ENCODE data around the gene ATF7. TPM values are rescaled to one million over a fixed set of nuclear protein-coding genes. Genes with fewer than 3 reads are reported as not detected.

ATF7 gene
- total RNA-seq, 4 donors from 2014 or later: 12.5 to 28.0 (median 20.6) TPM

GRCh38 chr12:53532021-53532420 is 94.2 kb downstream of the ATF7 start:
- no peak for DNase-seq
- no peaks in the 10 kb centered on the region for H3K27me3 ChIP-seq
- peaks cover 38 to 100% (median 56%) of the 10 kb centered on the region in 3 donors for H3K36me3 ChIP-seq
- H3K27ac ChIP-seq: no peak overlapping the region
- H3K4me1 ChIP-seq: peaks cover 0 to 5% (median 0%) of the 10 kb centered on the region in 3 donors
- WGBS, 2 donors: 57 to 62% methylated on average over 3 of the region's 3 CpGs
- intact Hi-C loops (cut with DNase I): no loop called here
- no peak for TF ChIP-seq CTCF (IDR thresholded peaks at IDR 0.05)
- TF ChIP-seq POLR2A (IDR thresholded peaks at IDR 0.05): no peak
- H3K4me3 ChIP-seq: no peak overlapping the region
- H3K9me3 ChIP-seq: no peaks in the 10 kb centered on the region

DNA sequence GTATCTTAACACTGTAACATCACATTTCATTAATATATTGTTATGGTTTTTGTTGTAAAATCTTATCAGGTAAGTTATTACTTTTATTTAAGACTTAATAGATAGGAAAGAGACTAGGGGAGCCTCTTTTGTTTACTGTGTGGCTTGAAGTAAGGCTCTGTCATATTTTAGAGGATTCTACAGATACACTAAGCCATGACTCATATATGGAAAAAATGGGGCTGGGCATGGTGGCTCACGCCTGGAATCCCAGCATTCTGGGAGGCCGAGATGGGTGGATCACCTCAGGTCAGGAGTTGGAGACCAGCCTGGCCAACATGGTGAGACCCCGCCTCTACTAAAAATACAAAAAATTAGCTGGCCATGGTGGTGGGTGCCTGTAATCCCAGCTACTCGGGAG is 95.3 kb downstream of the ATF7 start:
- no peak for TF ChIP-seq CTCF (IDR thresholded peaks at IDR 0.05)
- Histone ChIP-seq H3K27me3 (no peaks in the 10 kb centered on the region), H3K9me3 (no peaks in the 10 kb centered on the region), H3K4me1 (no peaks in the 10 kb centered on the region), H3K4me3 (no peak overlapping the region), H3K27ac (no peak overlapping the region), H3K36me3 (peaks cover 34 to 100% (median 47%) of the 10 kb centered on the region in 3 donors)
- intact Hi-C loops (cut with DNase I): no loop called here
- DNase-seq: no peak
- WGBS, 2 donors: 18 to 68% methylated on average over 2 of the region's 4 CpGs

GRCh38 chr12:53530061-53530460 is 96.1 kb downstream of the ATF7 start:
- Histone ChIP-seq H3K27me3 (no peaks in the 10 kb centered on the region), H3K4me1 (no peaks in the 10 kb centered on the region), H3K4me3 (no peak overlapping the region), H3K9me3 (no peaks in the 10 kb centered on the region), H3K36me3 (peaks cover 34 to 100% (median 48%) of the 10 kb centered on the region in 3 donors), H3K27ac (no peak overlapping the region)
- 84 to 92% methylated on average over 2 of the region's 2 CpGs for WGBS, 2 donors
- intact Hi-C loops (cut with DNase I): no loop called here
- TF ChIP-seq CTCF (IDR thresholded peaks at IDR 0.05): no peak
- TF ChIP-seq POLR2A (IDR thresholded peaks at IDR 0.05): no peak
- no peak for DNase-seq

- H3K9me3 ChIP-seq: no peaks in the 10 kb centered on the region
- peaks cover 24 to 100% (median 53%) of the 10 kb centered on the region in 3 donors for H3K36me3 ChIP-seq
- 92 to 96% methylated on average over 13 of the region's 13 CpGs for WGBS, 2 donors
- H3K27me3 ChIP-seq: no peaks in the 10 kb centered on the region
- H3K4me3 ChIP-seq: no peak overlapping the region
- DNase-seq: no peak
- no peak overlapping the region for H3K27ac ChIP-seq
- intact Hi-C loops (cut with DNase I): no loop called here
- no peaks in the 10 kb centered on the region for H3K4me1 ChIP-seq
- TF ChIP-seq CTCF (IDR thresholded peaks at IDR 0.05) (no peak), POLR2A (IDR thresholded peaks at IDR 0.05) (no peak)
These were observed 101.7 kb downstream of the ATF7 start for GRCh38 chr12:53524476-53524875.

- no peaks in the 10 kb centered on the region for H3K9me3 ChIP-seq
- no peak for DNase-seq
- intact Hi-C loops (cut with DNase I): no loop called here
- WGBS, 2 donors: 92 to 96% methylated on average over 3 of the region's 3 CpGs
- H3K27me3 ChIP-seq: no peaks in the 10 kb centered on the region
- H3K27ac ChIP-seq: no peak overlapping the region
- H3K4me3 ChIP-seq: no peak overlapping the region
- peaks cover 28 to 100% (median 51%) of the 10 kb centered on the region in 3 donors for H3K36me3 ChIP-seq
- TF ChIP-seq CTCF (IDR thresholded peaks at IDR 0.05): no peak
- no peak for TF ChIP-seq POLR2A (IDR thresholded peaks at IDR 0.05)
- H3K4me1 ChIP-seq: no peaks in the 10 kb centered on the region
These were observed 103.1 kb downstream of the ATF7 start for GRCh38 chr12:53523131-53523530.

All from esophagus squamous epithelium (tissue), 5 donors.